GM06990 (cell line): ENCODE results near the gene RPS28.
A peak's percentile ranks its signal among the peaks of the same experiment; 100 is the strongest.
"Not testable (repeated sequence)": the region's sequence is repeated elsewhere in the genome, so short reads cannot be mapped to it uniquely, and the experiment has no call there.

Source experiments
- DNase-seq: peaks from one replicate; pipeline ENCODE4 v3.0.0-alpha.2; 2011; ENCODE audit not compliant: insufficient read length; ENCODE audit errors: extremely low read depth
- H3K27me3 ChIP-seq: replicated peaks from 2 replicates; pipeline ENCODE4 v1.6.0; 2011; ENCODE audit warnings: low read length; ENCODE audit not compliant: control insufficient read depth, insufficient read depth
- H3K36me3 ChIP-seq: 2 replicates; pipeline ENCODE4 v1.5.1; 2011; ENCODE audit warnings: low read length; ENCODE audit not compliant: control insufficient read depth, insufficient read depth
- H3K4me3 ChIP-seq: replicated peaks from 2 replicates; pipeline ENCODE4 v1.5.1; 2011; ENCODE audit warnings: low read depth, mild to moderate bottlenecking, control low read depth, low read length
- CTCF ChIP-seq: IDR thresholded peaks from 2 replicates; pipeline ENCODE4 v1.5.1; 2011; ENCODE audit warnings: low read length, control low read depth, mild to moderate bottlenecking, inconsistent platforms; ENCODE audit not compliant: insufficient read depth, poor library complexity, severe bottlenecking

The RPS28 gene

GRCh38 chr19:8310342-8311055 is 10.8 kb upstream of the RPS28 start:
- peaks cover 28% of the 10 kb centered on the region for H3K36me3 ChIP-seq
- H3K4me3 ChIP-seq: no peak overlapping the region
- no peaks in the 10 kb centered on the region for H3K27me3 ChIP-seq
- TF ChIP-seq CTCF: no peak
- DNase-seq: no peak

- Histone ChIP-seq H3K4me3 (no peak overlapping the region), H3K36me3 (peaks cover 31% of the 10 kb centered on the region)
These were observed 9.6 kb upstream of the RPS28 start for GRCh38 chr19:8311461-8312260.

GRCh38 chr19:8314981-8315640 is 6.2 kb upstream of the RPS28 start:
- not testable (repeated sequence) for H3K27me3 ChIP-seq, DNase-seq
- peaks cover 26% of the 10 kb centered on the region for H3K36me3 ChIP-seq

More at GRCh38 chr19:8311461-8312260, 9.6 kb upstream of the RPS28 start:
- DNase-seq: no peak
- no peaks in the 10 kb centered on the region for H3K27me3 ChIP-seq
- no peak for TF ChIP-seq CTCF

GRCh38 chr19:8316351-8317125 is 4.8 kb upstream of the RPS28 start:
- no peak for DNase-seq
- no peak overlapping the region for H3K4me3 ChIP-seq
- no peak for TF ChIP-seq CTCF
- peaks cover 24% of the 10 kb centered on the region for H3K36me3 ChIP-seq
- no peaks in the 10 kb centered on the region for H3K27me3 ChIP-seq

More at GRCh38 chr19:8314981-8315640, 6.2 kb upstream of the RPS28 start:
- H3K4me3 ChIP-seq: not testable (repeated sequence)

GRCh38 chr19:8318835-8319234 is 2.5 kb upstream of the RPS28 start:
- not testable (repeated sequence) for H3K4me3 ChIP-seq, DNase-seq, H3K27me3 ChIP-seq
- H3K36me3 ChIP-seq: peaks cover 18% of the 10 kb centered on the region

GRCh38 chr19:8319807-8320520 is 1.3 kb upstream of the RPS28 start:
- no peak for TF ChIP-seq CTCF
- no peak for DNase-seq
- Histone ChIP-seq H3K36me3 (peaks cover 18% of the 10 kb centered on the region), H3K27me3 (no peaks in the 10 kb centered on the region), H3K4me3 (peak overlapping the region; percentile 94)
